HepG2 (cell line): Measurements from ENCODE around the gene TEX30. TPM values are rescaled to one million over a fixed set of nuclear protein-coding genes. Genes with fewer than 3 reads are reported as not detected.

ENCODE experiments used
- ATF7 ChIP-seq, 2 experiments: fragments of 450-650 bp in 1 of 2; sonication (generic) in 1 of 2; formaldehyde crosslinking in 1 of 2; IDR thresholded peaks; 2 replicates each; pipeline versions ENCODE4 v1.4.0 to v1.6.1; 2016 to 2020; ENCODE audit warnings: antibody characterized with exemption in 1 of 2, mild to moderate bottlenecking in 1 of 2, missing genetic modification reagents in 1 of 2
- BCL6 ChIP-seq: IDR thresholded peaks from 2 replicates; pipeline ENCODE4 v1.6.1; 2016; ENCODE audit warnings: missing genetic modification reagents, missing compliant biosample characterization
- BHLHE40 ChIP-seq: IDR thresholded peaks from 2 replicates; pipeline ENCODE4 v1.6.1; 2011; ENCODE audit warnings: low read length, improper control_type of control experiment
- CEBPG ChIP-seq: IDR thresholded peaks from 2 replicates; pipeline ENCODE4 v1.6.1; 2016
- CREM ChIP-seq, 2 experiments: sonication (generic) in 1 of 2; formaldehyde crosslinking in 1 of 2; IDR thresholded peaks; 2 replicates each; pipeline versions ENCODE4 v1.4.0 to v1.6.1; 2016 to 2020; ENCODE audit warnings: antibody characterized with exemption in 1 of 2, mild to moderate bottlenecking in 1 of 2, missing genetic modification reagents in 1 of 2
- FOXA3 ChIP-seq: IDR thresholded peaks from 2 replicates; pipeline ENCODE4 v1.6.1; 2016; ENCODE audit warnings: missing genetic modification reagents, missing compliant biosample characterization
- HDAC2 ChIP-seq: sonication (generic); formaldehyde crosslinking; IDR thresholded peaks from 2 replicates; pipeline ENCODE4 v1.4.0; 2020; ENCODE audit warnings: missing genetic modification reagents
- IRF2 ChIP-seq: IDR thresholded peaks from 2 replicates; pipeline ENCODE4 v1.6.1; 2018; ENCODE audit warnings: missing genetic modification reagents, missing compliant biosample characterization
- MAF1 ChIP-seq: sonication (generic); formaldehyde crosslinking; IDR thresholded peaks from 2 replicates; pipeline ENCODE4 v1.5.0; 2020; ENCODE audit warnings: missing genetic modification reagents, borderline replicate concordance
- MAZ ChIP-seq, 2 experiments: sonication (generic) in 1 of 2; formaldehyde crosslinking in 1 of 2; IDR thresholded peaks; 2 replicates each; pipeline versions ENCODE4 v1.5.0 to v1.6.1; 2012 to 2020; ENCODE audit warnings: low read depth in 2 of 2, mild to moderate bottlenecking in 2 of 2, borderline replicate concordance in 1 of 2, improper control_type of control experiment in 1 of 2, low read length in 1 of 2, missing genetic modification reagents in 1 of 2, moderate library complexity in 1 of 2
- NCOA1 ChIP-seq: sonication (generic); formaldehyde crosslinking; IDR thresholded peaks from 2 replicates; pipeline ENCODE4 v1.9.0; 2021; ENCODE audit warnings: missing genetic modification reagents
- NFE2L2 ChIP-seq: fragments of 150-350 bp; IDR thresholded peaks from 2 replicates; pipeline ENCODE4 v1.6.1; 2014; ENCODE audit warnings: low read length
- PRDM15 ChIP-seq: sonication (generic); formaldehyde crosslinking; IDR thresholded peaks from 2 replicates; pipeline ENCODE4 v1.4.0; 2020; ENCODE audit warnings: missing genetic modification reagents
- SNRNP70 ChIP-seq: fragments of 200-400 bp; formaldehyde crosslinking; IDR thresholded peaks from 2 replicates; pipeline ENCODE4 v1.6.1; 2017; ENCODE audit warnings: mild to moderate bottlenecking, low read depth, low read length, moderate library complexity
- ZBTB26 ChIP-seq: IDR thresholded peaks from 2 replicates; pipeline ENCODE4 v1.6.1; 2016; ENCODE audit warnings: missing compliant biosample characterization, missing genetic modification reagents, borderline replicate concordance
- ZBTB37 ChIP-seq: sonication (generic); formaldehyde crosslinking; IDR thresholded peaks from 2 replicates; pipeline ENCODE4 v1.4.0; 2020; ENCODE audit warnings: mild to moderate bottlenecking, missing genetic modification reagents
- ZC3H13 ChIP-seq: sonication (generic); formaldehyde crosslinking; IDR thresholded peaks from 2 replicates; pipeline ENCODE4 v1.8.1; 2023; ENCODE audit warnings: mild to moderate bottlenecking, missing genetic modification reagents, moderate library complexity
- ZGPAT ChIP-seq: IDR thresholded peaks from 2 replicates; pipeline ENCODE4 v1.6.1; 2016; ENCODE audit warnings: mild to moderate bottlenecking
- ZNF224 ChIP-seq: sonication (generic); formaldehyde crosslinking; IDR thresholded peaks from 2 replicates; pipeline ENCODE4 v1.5.0; 2020; ENCODE audit warnings: mild to moderate bottlenecking, missing genetic modification reagents
- ZNF256 ChIP-seq: sonication (generic); formaldehyde crosslinking; conservative IDR thresholded peaks from 2 replicates; pipeline ENCODE4 v1.4.0; 2020; ENCODE audit warnings: missing genetic modification reagents
- ZNF605 ChIP-seq: sonication (generic); formaldehyde crosslinking; IDR thresholded peaks from 2 replicates; pipeline ENCODE4 v1.8.0; 2022; ENCODE audit warnings: mild to moderate bottlenecking, missing genetic modification reagents
- ZNF703 ChIP-seq: sonication (generic); formaldehyde crosslinking; IDR thresholded peaks from 2 replicates; pipeline ENCODE4 v1.5.1; 2020; ENCODE audit warnings: missing genetic modification reagents, mild to moderate bottlenecking, moderate library complexity, borderline replicate concordance
- ZNF709 ChIP-seq: sonication (generic); formaldehyde crosslinking; IDR thresholded peaks from 2 replicates; pipeline ENCODE4 v1.5.0; 2020; ENCODE audit warnings: mild to moderate bottlenecking, missing genetic modification reagents
- ZSCAN22 ChIP-seq: sonication (generic); formaldehyde crosslinking; IDR thresholded peaks from 2 replicates; pipeline ENCODE4 v1.4.0; 2020; ENCODE audit warnings: mild to moderate bottlenecking, missing genetic modification reagents
- polyA plus RNA-seq, 8 experiments: library from polyadenylated mRNA; depleted of rRNA in 3 of 8; stranded (reverse) in 7 of 8; unstranded in 1 of 8; fragments of >200 nt; fragmentation: Illumina TruSeq in 4 of 8; extraction: Trizol in 4 of 8; gene quantifications; 2 replicates each; pipeline versions ENCODE4 v1.2.1 to v1.2.3, GENCODE V29; 2011 to 2016; ENCODE audit warnings: low read depth in 4 of 8, missing spikeins in 1 of 8, mixed read lengths in 1 of 8; ENCODE audit not compliant: insufficient read depth in 1 of 8
- total RNA-seq, 5 experiments: library from RNA; depleted of rRNA; stranded (reverse); fragments of >200 nt; fragmentation: Illumina TruSeq; extraction: Trizol; gene quantifications; 2 replicates each; pipeline ENCODE4 v1.2.3, GENCODE V29; 2016; ENCODE audit warnings: low read depth in 1 of 5

Gene TEX30
- total and polyA plus RNA-seq, 2 of the 13 experiments (the other 11 are each of a cell fraction or from before 2014, with no cell fraction given), result 0.60 to 1.2 TPM

- no peak for TF ChIP-seq PRDM15
- TF ChIP-seq HDAC2 (CRISPR knock-in tag), result 0 out of 2 replicates have a peak, but pooled peaks have one; percentile 16
- TF ChIP-seq ZNF709, result no peak
- no peak for TF ChIP-seq ZNF605 (CRISPR knock-in tag)
- no peak for TF ChIP-seq ZBTB37 (CRISPR knock-in tag)
- no peak for TF ChIP-seq ZBTB26 (CRISPR knock-in tag)
- TF ChIP-seq MAZ (IDR thresholded peaks at IDR 0.05; ENCODE audit: borderline replicate concordance, low read depth, low read length), result no peak
- TF ChIP-seq MAZ (CRISPR knock-in tag; IDR thresholded peaks at IDR 0.05; ENCODE audit: low read depth), result 0 out of 2 replicates have a peak, but pooled peaks have one; percentile 29
- no peak for TF ChIP-seq ZSCAN22
- TF ChIP-seq ZNF256 (CRISPR knock-in tag), result no peak
- TF ChIP-seq ATF7 (IDR thresholded peaks at IDR 0.05), result no peak
- TF ChIP-seq ATF7 (CRISPR knock-in tag; IDR thresholded peaks at IDR 0.05), result no peak
- no peak for TF ChIP-seq ZNF224 (CRISPR knock-in tag)
- TF ChIP-seq MAF1, result no peak
- no peak for TF ChIP-seq BHLHE40
- TF ChIP-seq ZNF703 (CRISPR knock-in tag), result no peak
- TF ChIP-seq SNRNP70, result no peak
- peak; percentile 23; the same call in 1 of the 2 replicates for TF ChIP-seq CEBPG (CRISPR knock-in tag)
- TF ChIP-seq ZGPAT, result 0 out of 2 replicates have a peak, but pooled peaks have one; percentile 28
- peak; percentile 48 for TF ChIP-seq CREM (IDR thresholded peaks at IDR 0.05)
- TF ChIP-seq CREM (CRISPR knock-in tag; IDR thresholded peaks at IDR 0.05), result no peak
- TF ChIP-seq BCL6, result peak; percentile 72
- peak; percentile 46; the same call in 1 of the 2 replicates for TF ChIP-seq IRF2 (CRISPR knock-in tag)
- no peak for TF ChIP-seq ZC3H13
- no peak for TF ChIP-seq NFE2L2
- peak; percentile 92 for TF ChIP-seq FOXA3
- TF ChIP-seq NCOA1 (CRISPR knock-in tag), result no peak
Observed at GRCh38 chr13:102770435-102770834, 3.2 kb downstream of the TEX30 start (continued).
